Renal cortex interstitium (tissue), 11 donors: Measurements from ENCODE around the gene CLDN6. TPM values are rescaled to one million over a fixed set of nuclear protein-coding genes. Genes with fewer than 3 reads are reported as not detected.

Source experiments
- DNase-seq, 11 donors: peaks; one replicate each; pipeline ENCODE4 v3.0.0-alpha.2; 2013; ENCODE audit warnings: low read depth in 9 of 11, low spot score in 4 of 11; ENCODE audit errors: extremely low read depth in 1 of 11
- polyA plus RNA-seq, 3 donors: library from polyadenylated mRNA; unstranded; fragments of 120-200 nt; gene quantifications; one replicate each; pipeline ENCODE4 v1.2.1, GENCODE V29; 2013; ENCODE audit not compliant: insufficient read length in 3 of 3

Gene CLDN6
- polyA plus RNA-seq, 3 donors: 33.8 to 42.0 (median 34.4) TPM

- DNase-seq: peak in 3 of 11 donors; percentile 76 to 87 (median 77)
Observed at GRCh38 chr16:3022208-3022683, 4.3 kb upstream of the CLDN6 start.

- peak in 1 of 11 donors; percentile 45 for DNase-seq
Observed at GRCh38 chr16:3021449-3022207, 3.6 kb upstream of the CLDN6 start.

DNA sequence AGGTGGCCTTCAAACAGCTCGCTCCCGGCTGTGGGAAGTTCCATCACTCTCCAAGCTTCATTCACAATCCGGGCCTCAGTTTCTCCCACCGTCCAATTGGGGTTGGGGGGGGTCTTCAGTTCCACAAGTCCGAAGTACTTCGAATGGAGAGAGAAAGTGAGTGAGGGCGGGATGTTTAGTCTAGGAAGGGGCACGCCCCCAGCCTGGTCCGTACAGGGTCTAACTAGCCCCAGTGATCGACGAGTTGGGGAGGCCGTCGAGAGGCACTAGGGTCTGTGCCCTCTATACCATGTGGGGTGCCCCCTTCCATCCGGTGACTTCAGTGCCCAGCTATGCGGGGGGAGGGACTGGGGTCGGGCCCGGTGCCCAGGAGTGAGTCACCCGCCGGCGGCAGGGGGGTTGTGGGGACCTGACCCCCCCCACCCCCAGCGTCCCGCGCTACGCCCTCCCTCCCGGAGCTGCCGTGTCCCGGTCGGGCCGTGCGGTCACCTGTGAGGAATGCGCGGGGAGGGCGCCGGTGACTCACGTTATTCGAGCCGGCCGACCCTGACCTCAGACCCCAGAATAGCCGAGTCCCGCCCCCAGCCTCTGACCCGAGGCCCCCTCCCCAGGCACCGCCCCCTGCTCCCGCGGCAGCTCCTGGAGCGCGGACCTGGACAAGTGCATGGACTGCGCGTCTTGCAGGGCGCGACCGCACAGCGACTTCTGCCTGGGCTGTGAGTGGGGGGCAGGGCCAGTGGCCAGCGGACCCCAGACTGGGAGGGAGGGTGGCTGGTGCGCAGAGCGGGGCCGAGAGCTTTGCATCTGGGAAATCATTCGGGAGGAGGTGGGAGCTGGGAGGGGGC lies 2.8 kb upstream of the CLDN6 start:
- DNase-seq: peak in 1 of 11 donors; percentile 61

DNA sequence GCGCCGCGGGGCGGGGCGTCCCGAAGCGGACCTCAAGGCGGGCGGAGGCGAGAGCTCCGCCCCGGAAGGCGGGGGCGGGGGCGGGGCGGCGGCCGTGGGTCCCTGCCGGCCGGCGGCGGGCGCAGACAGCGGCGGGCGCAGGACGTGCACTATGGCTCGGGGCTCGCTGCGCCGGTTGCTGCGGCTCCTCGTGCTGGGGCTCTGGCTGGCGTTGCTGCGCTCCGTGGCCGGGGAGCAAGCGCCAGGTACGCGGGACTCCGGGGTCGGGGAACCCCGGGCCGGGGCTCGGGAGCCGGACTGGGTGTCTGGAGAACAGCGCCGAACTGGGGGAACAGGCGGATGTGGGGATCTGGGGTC lies 2.2 kb upstream of the CLDN6 start, which contains the start of gene TNFRSF12A:
Gene TNFRSF12A, plus strand, starts transcription at position 122 of the 357 bp plus-strand sequence. Its CDS starts 30 bp downstream, at position 152.
- peak in 2 of 11 donors; percentile 74 to 77 for DNase-seq

GRCh38 chr16:3019594-3020246 lies 1.7 kb upstream of the CLDN6 start:
- no peak for DNase-seq

DNA sequence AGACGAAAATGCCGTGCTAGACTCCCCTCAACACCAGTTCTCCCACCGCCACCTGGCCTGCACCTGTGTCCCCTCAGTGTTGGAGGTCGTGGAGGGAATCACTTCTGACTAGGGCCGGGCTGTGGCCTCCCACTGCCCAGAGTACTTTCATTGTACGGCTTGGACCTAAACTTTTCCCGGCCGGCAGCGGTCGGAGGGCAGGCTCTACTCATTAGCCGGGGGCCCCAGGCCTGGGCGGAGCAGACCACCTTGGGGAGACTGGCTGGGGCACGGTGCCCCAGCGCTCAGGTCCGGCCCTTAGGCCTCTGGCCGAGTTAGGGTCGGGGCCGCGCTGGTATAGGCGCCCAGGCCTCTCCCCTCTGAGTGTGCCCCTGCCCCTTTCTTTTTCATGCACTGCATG lies 639 bp downstream of the CLDN6 start:
- no peak for DNase-seq

- no peak for DNase-seq
Observed at GRCh38 chr16:3015865-3016521, 2.0 kb downstream of the CLDN6 start.

GRCh38 chr16:3014971-3015370 lies 3.0 kb downstream of the CLDN6 start:
- DNase-seq: no peak

DNA sequence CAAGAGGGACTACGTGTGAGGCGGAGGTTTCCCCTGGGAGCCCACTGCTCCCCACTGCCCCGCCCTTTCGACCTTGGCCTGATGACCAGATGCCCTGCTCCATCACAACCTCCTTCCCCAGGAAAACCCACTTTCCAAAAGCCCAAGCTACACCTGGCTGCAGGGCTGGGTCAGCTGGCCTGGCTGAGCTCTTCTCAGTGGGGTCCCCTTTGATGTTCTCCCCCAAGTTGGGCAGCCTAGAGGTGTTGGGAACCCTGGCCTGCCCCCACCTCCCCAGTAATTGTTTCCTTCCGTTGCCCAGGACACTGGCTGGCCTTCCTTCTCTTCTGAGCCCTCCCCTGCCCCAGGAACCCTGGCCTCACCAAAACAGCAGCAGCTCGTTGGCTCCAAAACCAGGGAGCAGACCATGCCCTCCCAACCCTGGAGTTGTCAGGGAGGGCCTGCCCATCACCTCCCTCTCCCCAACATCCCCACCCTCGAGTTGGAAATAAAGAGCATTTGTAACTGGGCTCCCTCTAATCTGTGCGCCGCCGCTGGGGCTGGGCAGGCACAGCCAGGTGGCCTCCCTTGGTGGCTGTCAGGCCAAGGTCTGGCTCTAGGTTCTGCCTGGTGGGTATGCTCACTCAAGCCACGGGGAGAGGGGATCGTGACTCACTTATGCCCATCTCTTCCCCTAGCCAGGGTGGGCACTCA lies 3.8 kb downstream of the CLDN6 start:
- DNase-seq: no peak

- DNase-seq: no peak
Observed at GRCh38 chr16:3013491-3013951, 4.5 kb downstream of the CLDN6 start.

GRCh38 chr16:3012828-3013420 lies 5.1 kb downstream of the CLDN6 start, which contains the start of gene CLDN9:
Gene CLDN9, plus strand, starts transcription at chr16:3012923. Its CDS starts 440 bp downstream, at chr16:3013363.
- no peak for DNase-seq

- DNase-seq: peak in 2 of 11 donors; percentile 58 to 66
Observed at GRCh38 chr16:3012246-3012645, 5.7 kb downstream of the CLDN6 start.

GRCh38 chr16:3010510-3010909 lies 7.5 kb downstream of the CLDN6 start:
- DNase-seq: no peak

- DNase-seq: peak in 4 of 11 donors; percentile 63 to 75 (median 68)
Observed at GRCh38 chr16:3009568-3010390, 8.2 kb downstream of the CLDN6 start.

DNA sequence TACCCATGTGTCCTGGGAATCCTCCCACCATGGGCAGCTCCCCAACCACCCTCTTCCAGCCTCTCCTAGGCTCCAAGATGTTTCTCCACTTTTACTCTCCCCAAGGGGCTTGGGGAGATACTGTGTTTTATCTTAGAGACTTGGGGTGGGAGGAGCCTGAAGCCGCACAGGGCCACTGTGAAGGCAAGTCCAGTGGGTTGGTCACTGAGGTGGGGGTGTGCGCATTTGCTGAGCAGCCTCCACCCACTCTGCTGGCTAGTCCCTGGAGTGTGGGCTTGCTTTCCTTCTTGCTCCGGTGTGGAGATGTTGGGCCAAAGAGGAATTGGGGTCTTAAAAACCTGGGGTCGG lies 9.3 kb downstream of the CLDN6 start:
- no peak for DNase-seq

DNA sequence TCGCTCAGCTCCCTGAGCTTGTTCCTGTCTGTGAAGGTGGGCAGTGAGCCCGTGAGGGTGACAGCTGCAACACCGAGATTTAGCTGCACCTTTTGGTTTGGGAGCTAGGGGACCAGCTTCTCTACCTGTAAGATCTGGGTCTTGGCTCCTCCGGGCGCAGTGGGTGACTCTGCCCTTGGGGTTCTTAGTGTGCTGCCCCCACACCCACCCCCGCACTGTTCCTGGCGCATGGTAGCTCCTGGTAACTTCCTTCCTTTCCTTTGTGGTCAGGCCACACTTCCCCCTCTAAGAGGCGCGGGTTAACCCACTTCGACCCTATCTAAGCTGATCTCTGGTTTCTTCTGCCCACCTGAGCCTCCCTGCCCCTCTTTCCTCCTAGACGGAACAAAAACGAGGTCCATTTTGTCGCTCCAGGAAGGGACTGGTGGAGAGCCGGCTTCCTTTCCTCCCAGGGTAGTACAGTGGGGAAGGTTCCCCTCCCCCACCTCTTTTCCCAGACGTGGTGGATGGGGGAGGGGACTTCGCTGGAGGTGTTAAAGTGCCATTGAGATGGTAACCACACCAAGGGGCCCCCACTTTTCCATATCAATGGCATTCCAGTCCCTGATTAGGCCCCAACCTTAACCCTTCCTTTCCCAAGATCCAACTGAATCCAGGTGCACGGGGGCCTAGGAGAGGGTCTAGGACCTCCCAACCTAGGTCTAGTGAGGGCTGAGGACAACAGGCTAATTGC lies 9.9 kb downstream of the CLDN6 start:
- no peak for DNase-seq
